Fibroblast of skin of scalp (primary cell): ENCODE measurements around the gene CYP27C1. TPM values are rescaled to one million over a fixed set of nuclear protein-coding genes. Genes with fewer than 3 reads are reported as not detected.
"Not testable (repeated sequence)": the region's sequence is repeated elsewhere in the genome, so short reads cannot be mapped to it uniquely, and the experiment has no call there.

ENCODE experiments used
- DNase-seq: peaks from one replicate; pipeline ENCODE4 v3.0.0-alpha.2; 2013
- polyA plus RNA-seq, 2 experiments: library from polyadenylated mRNA; unstranded; fragments of 120-200 nt; gene quantifications; one replicate each; pipeline ENCODE4 v1.2.1, GENCODE V29; 2013; ENCODE audit not compliant: insufficient read length in 2 of 2

The CYP27C1 gene, protein sequence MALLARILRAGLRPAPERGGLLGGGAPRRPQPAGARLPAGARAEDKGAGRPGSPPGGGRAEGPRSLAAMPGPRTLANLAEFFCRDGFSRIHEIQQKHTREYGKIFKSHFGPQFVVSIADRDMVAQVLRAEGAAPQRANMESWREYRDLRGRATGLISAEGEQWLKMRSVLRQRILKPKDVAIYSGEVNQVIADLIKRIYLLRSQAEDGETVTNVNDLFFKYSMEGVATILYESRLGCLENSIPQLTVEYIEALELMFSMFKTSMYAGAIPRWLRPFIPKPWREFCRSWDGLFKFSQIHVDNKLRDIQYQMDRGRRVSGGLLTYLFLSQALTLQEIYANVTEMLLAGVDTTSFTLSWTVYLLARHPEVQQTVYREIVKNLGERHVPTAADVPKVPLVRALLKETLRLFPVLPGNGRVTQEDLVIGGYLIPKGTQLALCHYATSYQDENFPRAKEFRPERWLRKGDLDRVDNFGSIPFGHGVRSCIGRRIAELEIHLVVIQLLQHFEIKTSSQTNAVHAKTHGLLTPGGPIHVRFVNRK
- polyA plus RNA-seq (2013, experiment 1 of 2; ENCODE audit: insufficient read length), result 4.2 TPM
- 4.0 TPM for polyA plus RNA-seq (2013, experiment 2 of 2; ENCODE audit: insufficient read length)

DNA sequence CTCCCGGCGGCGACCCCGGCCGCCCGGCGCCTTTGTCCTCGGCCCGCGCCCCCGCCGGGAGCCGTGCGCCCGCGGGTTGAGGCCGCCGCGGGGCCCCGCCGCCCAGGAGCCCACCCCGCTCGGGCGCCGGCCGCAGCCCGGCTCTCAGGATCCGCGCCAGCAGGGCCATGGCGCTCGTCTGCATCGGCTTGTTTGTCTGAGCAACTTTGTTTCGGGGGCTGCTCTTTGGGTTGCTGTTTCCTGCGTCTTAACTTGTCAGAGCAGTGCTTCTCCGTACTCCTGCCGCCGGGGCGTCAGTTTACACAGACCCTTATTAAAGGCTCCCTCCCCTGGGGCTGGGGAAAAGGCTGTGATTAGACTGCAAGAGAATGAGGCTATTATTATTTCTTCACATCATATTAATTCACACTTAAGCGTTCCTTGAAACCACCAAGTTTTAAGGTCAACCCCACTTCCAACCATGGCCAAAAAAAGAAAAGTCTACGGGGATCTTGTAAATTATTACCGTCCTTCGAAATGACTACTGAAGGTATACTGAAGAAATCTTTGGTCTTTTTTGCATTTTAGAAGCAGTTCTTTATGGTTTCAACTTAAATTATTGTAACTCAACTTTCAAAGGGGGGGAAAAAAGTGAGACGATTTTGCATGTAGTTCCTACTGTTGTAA is at the start of gene CYP27C1:
TSS of gene CYP27C1 (minus strand) at position 198 of the 666 bp plus-strand sequence. CDS start at position 169, 29 bp downstream.
- DNase-seq, result peak; percentile 50

DNA sequence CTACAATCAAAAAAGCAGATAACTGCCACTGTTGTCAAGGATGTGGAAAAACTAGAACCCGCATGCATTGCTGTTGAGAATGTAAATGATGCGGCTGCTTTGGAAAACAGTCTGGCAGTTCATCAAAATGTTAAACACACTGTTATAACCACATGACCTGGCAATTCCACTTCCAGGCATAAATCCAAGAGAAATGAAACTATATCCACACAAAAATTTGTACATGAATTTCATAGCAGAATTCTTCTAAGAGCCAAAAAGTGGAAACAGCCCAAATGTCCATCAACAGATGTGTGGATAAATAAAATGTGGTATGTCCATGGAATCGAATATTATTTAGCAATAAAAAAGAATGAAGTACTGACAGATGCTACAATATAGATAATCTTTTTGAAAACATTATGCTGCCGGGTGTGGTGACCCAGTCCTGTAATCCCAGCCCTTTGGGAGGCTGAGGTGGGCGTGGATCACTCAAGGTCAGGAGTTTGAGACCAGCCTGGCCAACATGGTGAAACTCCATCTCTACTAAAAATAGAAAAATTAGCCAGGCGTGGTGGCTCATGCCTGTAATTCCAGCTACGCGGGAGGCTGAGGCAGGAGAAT is 41.8 kb upstream of the CYP27C1 start:
- DNase-seq, result peak; percentile 72

DNA sequence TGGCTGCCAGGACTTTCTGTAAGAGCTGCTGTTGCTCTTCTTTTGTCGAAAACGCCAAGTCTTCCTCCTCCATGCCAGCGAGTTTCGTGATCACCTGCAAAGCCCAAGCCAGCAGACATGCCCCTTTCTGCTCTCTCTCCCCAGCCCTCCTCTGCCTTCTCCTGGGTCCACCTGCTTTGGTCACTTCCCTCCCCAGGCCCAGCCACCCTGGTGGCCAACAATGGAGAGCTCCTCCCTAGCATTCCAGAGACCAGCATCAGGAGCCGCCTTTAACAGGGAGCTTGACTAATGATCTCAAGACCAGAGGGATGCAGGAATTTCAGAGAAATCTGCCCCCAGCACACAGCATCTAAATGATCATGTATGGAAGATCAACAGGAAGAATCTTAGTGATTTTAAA is 39.3 kb upstream of the CYP27C1 start:
- no peak for DNase-seq

DNA sequence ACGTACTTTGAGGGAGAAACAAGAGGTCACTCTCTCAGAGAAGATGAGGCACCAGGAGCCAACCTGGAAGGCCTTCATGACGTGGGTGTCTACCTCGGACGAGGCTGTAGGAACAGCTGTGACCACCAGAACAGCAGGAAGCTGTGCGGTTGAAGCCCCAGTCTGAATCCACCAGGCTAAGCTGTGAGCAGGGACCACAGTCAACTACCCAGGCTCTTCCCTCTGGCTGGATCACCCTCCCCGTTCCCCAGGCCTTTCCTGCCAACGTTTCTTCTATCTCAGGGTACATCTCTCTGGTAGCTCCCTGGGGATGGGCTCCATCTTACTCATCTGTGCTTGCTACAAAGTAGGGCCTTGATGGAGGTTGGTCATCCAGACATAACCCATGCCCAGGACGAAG is 36.8 kb upstream of the CYP27C1 start:
- no peak for DNase-seq

DNA sequence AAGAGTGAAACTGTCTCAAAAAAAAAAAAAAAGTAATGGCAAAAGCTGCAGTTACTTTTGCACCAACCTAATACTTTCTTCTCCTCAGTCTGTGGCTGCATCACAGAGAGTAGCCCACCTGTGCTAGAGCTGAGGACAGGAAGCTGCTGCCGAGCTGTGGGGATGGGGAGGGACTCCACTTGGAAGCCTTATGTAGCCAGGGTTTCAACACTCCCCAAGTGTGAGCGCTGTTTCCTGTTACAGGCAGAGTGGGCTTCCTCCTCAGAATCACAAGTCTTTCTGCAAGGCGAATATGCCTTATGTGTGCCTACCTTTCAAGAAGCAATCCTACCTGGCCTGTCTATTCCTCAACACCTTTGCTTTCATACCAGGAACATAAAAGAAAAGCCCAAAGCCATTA is 36.3 kb upstream of the CYP27C1 start:
- no peak for DNase-seq

DNA sequence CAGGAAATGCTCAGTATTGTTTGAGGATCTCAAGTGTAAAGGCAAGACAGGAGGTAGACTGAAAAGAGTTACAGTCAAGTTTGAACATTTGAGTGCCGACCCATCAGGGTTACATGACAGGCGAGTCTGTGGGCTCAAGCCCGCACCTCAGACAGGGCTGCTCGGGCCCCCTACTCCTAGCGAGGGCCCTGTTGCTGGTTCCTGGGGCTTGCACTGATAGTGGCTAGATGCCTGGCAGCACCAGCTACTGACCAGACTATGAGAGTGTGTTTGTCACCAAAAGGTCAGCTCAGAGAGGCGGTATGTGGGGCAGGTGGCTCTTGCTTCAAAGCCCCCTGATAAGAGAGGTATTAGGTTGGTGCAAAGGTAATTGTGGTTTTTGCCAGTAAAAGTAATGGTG is 35.6 kb upstream of the CYP27C1 start:
- no peak for DNase-seq

DNA sequence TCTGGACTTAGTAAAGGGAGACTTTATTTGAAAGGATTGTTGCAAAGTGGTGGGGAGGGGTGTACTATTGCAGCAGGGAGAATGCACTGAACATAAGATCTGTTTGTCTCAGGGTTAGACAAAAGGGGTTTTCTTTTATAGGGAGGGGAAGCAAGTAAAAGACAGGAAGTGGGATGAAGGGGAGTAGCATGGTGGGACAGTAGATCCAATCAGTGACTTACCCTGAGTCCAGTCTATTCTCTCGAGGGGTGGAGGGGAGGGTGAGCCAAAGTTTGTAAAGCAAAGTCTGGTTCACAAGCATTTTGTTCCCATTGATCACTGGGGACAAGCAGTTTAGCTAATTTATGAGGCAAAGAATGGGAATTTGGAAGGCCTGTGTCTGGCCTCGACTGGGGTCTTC is 35.0 kb upstream of the CYP27C1 start:
- DNase-seq, result peak; percentile 1

DNA sequence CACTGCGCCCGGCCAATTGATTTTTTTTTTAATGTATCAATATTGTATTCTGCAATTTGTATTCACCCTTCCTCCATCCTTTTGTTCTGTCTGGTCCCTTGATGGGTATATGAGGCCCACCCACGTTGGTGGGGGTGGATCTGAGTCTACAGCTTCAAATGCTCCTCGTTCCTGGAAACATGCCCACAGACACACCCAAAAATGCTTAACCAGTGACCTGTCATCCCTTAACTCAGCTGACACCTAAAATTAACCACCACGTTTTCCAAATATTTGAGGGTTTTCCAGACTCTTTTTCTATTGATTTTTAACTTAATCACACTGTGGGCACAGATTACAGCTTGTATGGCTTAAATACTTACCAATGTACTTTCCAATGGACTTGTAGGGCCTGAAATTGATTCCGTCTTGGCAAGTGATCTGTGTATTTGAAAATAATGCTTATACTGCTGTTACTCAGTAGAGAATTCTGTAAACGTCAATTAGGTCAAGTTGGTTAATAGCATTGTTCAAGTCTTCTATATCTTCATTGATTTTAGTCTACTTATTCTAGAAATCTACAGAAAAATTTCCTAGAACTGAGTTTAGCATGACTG is 34.4 kb upstream of the CYP27C1 start:
- peak; percentile 80 for DNase-seq

DNA sequence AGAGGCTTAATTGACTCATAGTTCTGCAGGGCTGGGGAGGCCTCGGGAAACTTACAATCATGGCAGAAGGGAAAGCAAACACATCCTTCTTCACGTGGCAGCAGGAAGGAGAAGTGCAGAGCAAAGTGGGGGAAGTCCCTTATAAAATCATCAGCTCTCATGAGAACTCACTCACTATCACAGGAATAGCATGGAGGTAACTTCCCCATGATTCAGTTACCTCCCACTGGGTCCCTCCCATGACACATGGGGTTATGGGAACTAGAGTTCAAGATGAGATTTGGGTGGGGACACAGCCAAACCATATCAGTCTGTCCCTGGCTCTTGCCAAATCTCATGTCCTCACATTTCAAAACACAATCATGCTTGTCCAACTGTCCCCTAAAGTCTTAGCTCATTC is 21.1 kb upstream of the CYP27C1 start:
- DNase-seq, result not testable (repeated sequence)

DNA sequence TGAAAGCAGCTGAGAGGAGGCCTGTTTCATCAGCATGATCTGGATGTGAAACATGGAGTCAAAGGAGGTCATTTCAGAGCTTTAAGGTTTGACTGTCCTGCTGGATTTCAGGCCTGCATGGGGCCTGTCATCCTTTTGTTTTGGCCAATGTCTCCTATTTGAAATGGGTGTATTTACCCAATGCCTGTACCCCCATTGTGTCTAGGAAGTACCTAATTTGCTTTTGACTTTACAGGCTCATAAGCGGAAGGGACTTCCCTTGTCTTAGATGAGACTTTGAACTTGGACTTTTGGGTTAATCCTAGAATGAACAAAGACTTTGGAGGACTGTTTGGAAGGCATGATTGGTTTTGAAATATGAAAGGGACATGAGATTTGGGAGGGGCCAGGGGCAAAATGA is 19.3 kb upstream of the CYP27C1 start:
- DNase-seq, result no peak

DNA sequence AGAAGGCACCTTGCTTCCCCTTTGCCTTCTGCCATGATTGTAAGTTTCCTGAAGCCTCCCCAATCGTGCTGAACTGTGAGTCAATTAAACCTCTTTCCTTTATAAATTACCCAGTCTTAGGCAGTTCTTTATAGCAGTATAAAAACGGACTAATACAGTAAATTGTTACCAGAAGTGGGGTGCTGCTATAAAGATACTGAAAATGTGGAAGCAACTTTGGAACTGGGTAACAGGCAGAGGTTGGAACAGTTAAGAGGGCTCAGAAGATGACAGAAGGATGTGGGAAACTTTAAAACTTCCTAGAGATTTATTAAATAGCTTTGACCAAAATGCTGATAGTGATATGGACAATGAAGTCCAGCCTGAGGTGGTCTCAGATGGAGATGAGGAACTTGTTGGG is 17.7 kb upstream of the CYP27C1 start:
- DNase-seq, result not testable (repeated sequence)

DNA sequence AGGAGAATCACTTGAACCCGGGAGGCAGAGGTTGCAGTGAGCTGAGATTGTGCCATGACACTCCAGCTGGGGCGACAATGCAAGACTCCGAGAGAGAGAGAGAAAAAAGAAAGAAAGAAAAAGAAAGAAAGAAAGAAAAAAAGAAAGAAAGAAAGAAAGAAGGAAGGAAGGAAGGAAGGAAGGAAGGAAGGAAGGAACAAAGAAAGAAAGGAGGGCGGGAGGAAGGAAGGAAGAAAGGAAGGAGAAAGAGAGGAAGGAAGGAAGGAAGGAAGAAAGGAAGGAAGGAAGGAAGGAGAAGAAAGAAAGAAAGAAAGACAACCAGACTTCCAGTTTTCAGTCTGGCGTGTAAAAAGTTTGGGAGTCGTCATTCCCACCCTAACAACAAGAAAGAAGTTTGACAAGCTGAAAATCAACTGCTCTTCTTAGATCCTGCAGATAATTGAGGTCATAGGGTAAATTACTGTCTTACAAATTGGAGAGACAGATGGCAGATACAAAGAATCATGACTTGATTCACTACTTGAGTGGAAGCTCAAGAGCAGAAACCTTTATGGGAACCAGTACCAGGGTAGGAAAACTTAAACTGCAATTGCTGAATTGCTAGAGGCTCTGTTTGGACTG is 15.1 kb upstream of the CYP27C1 start:
- no peak for DNase-seq

DNA sequence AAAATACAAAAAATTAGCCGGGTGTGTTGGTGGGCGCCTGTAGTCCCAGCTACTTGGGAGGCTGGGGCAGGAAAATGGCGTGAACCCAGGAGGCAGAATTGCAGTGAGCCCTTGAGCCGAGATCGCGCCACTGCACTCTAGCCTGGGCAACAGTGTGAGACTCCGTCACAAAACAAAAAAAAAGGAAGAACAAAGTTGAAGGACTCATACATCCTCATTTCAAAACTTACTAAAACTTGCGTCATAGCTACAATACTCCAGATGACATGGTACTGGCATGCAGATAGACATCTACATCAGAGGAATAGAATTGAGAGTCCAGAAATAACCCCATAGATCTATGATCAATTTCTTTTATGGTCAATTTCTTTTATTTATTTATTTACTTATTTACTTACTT is 13.6 kb upstream of the CYP27C1 start:
- no peak for DNase-seq

DNA sequence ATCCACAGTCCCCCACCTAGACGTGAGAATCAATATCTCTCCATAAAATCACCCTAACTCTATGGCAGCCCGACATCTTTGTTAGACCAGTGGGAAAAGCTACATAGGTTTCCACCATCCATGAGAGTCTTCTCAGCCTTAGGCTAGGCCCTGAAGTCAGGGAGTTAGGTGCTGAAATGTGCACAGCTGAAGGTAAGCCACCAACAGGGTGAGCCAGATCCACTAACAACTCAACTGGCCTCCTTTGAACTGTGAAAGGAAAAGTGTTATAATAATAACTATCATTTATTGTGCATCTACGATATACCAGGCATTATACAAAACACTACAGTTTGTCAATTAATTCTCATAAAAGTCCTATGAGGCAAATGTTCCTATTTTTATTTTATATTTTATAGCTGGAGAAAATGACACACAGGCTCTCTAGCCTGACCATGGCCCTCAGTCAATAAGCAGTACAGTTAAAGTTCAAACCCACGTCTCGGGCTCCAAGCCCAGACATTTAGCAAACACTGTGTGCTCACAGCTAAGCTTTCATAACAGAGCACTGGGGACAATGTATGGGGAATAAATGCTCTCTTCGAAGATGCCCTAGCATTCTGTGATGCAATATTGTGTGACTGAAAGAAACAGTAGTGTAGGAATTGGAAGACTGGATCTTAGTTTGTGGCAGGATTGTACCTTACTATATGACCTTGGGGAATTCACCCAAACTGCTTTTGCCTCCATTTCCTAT is 11.2 kb upstream of the CYP27C1 start:
- DNase-seq, result no peak

DNA sequence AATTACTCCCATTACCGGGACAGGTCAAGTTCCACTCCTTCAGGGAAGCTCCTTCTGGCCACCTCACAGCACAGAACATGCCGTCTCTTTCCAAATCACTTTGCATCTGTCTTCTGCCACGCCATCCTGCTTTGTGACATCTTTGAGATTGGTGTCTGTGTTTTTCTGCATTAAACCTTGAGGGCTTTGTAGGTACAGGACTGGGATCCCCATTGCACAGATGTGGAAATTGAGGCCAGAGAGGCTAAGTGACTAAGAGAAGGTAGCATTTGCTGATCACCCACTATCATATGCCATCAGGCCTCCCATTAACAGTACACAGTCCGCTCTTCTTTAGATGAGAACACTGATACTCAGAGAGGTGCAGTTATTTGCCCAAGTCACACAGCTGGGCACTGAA is 9.5 kb upstream of the CYP27C1 start:
- DNase-seq, result no peak

DNA sequence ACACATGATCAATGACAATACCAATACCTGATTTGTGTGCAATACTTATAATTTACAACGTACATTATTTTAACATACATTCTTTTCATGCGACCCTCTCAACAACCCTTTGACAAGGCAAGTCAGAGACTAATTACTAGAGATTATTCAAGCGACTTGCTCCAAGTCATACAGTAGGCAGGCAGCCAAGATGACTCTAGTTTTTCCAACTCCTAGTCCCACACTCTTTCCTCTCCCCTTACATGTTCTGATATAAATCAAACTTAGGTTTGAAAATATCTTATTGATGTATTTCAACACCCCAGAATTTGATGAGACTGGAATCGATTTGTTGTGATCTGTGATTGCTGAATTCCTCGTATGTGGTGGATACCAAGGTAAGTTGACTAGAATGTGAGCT is 8.0 kb upstream of the CYP27C1 start:
- DNase-seq, result peak; percentile 31

DNA sequence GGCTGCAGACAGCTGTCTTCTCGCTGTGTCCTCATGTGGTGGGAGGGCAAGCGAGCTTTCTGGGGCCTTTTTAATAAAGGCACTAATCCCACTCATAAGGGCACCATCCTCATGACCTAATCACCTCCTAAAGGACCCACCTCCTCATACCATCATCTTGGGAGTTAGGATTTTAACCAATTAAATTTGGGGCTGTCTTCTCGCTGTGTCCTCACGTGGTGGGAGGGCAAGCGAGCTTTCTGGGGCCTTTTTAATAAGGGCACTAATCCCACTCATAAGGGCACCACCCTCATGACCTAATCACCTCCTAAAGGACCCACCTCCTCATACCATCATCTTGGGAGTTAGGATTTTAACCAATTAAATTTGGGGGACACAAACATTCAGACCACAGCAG is 7.2 kb upstream of the CYP27C1 start:
- DNase-seq, result not testable (repeated sequence)

DNA sequence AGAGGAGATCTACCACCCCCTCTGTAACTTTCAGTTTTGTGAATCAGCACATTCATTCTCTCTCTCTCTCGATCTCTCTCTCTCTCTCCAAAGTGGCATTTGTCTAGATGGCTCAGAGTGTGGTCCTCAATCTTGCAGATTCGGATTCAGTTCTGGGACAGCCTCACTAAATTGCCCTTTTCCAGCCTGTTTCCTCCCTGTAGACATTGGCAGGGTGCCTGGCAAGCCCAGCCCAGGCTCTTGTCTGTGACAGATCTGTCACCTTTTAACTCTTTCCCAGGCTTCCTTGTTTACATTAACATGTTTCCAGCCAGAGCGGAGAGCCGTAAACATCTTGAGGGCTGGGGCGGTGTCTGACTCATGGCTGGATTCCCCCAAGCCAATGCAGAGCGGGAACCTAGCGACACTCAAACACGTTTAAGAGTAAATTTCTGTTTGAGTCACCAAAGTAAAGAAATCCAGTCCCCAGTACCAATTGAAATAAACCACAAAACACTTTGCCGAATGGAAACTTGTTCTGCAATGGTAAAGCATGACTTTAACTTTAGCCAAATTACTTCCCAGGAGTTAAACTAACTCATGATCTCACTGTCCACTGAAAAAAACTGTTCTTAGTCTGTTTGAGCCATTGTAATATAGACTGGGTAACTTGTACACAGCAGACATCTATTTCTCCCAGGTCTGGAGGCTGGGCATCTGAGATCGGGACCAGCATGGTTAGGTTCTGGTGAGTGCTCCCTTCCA is 6.6 kb upstream of the CYP27C1 start:
- DNase-seq, result peak; percentile 89

DNA sequence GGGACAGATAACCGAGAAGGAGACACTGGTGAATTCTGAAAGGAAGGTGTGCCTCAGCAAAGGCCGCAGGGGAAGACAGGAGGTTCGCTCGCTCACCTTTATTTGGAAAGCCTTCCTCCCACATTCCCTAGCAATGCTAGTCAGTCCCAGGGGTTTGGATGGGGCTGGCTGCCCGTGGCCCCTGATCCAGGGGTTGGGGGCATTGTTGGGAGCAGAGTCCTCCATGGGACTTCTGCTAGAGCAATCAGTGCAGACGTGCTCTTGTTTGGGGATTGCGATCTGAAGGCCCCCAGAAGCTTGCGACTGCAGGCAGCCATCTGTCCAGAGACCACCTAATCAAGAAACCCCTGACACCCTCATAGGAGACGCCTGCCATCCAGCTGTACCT is 6.0 kb upstream of the CYP27C1 start:
- DNase-seq, result no peak

DNA sequence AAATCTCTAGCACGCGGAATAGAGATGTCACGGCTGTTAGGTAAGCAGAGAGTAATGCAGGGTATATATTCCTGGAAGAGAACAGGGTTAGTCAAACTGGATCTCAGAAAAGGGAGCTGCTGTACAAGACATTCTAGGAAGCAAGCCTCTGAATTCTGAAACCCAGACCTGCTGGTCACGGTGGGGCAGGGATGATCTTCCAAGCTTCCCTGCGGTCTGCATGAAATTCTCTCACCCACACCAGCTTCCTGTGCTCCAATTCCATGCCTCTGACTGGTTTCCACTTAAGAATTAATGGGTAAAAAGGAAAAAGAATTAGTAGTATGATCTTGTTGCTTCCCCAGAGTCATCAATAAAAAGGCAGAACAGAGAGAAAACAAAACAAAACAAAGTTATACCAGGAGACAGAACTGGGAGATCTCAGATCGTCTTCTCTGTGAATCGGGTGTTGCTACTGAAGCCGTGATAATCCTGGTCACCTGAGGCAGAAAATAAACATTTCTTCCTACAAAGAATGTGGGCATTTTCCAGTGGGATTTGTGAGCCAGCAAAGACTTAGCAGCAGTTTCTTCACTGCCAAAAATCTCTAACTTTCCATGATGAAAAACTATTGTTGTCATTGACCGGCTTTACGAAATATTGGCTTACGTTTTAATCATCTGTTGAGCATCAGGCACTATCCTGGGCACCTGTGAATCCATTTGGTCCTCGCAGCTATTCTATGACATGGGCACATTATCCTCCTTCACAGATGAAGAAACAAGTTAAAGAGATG is 5.3 kb upstream of the CYP27C1 start:
- DNase-seq, result peak; percentile 76
